ENCODE data around the gene GPR161. TPM values are rescaled to one million over a fixed set of nuclear protein-coding genes. Genes with fewer than 3 reads are reported as not detected.
"Not testable (repeated sequence)": the region's sequence is repeated elsewhere in the genome, so short reads cannot be mapped to it uniquely, and the experiment has no call there.

The GPR161 gene
- total RNA-seq, 1 donor from 2014 or later: 16.3 TPM

GRCh38 chr1:168079761-168080160 lies 57.0 kb downstream of the GPR161 start:
- no peak for TF ChIP-seq CTCF (IDR thresholded peaks at IDR 0.05)
- H3K27ac ChIP-seq: peak overlapping the region; percentile 44 to 75
- H3K4me1 ChIP-seq: peaks cover 0 to 16% of the 10 kb centered on the region in 2 donors
- no peak overlapping the region for H3K4me3 ChIP-seq
- no peaks in the 10 kb centered on the region for H3K27me3 ChIP-seq
- intact Hi-C loops (cut with DNase I): loop anchor here (5.0 to 10.0 kb wide), 2 partner anchors 145 to 357 kb away; partner anchors contain the start of genes DCAF6, MPC2 and MPZL1
- H3K9me3 ChIP-seq: no peaks in the 10 kb centered on the region
- H3K36me3 ChIP-seq: peaks cover 13 to 31% of the 10 kb centered on the region in 2 donors
- no peak for DNase-seq (ENCODE audit: low spot score in 2 of 2)

GRCh38 chr1:168069384-168069783 lies 67.3 kb downstream of the GPR161 start:
- no peak overlapping the region for H3K4me3 ChIP-seq
- no peaks in the 10 kb centered on the region for H3K27me3 ChIP-seq
- no peaks in the 10 kb centered on the region for H3K9me3 ChIP-seq
- peaks cover 33 to 70% of the 10 kb centered on the region in 2 donors for H3K36me3 ChIP-seq
- H3K27ac ChIP-seq: no peak overlapping the region
- DNase-seq (ENCODE audit: low spot score in 2 of 2): no peak
- no peak for TF ChIP-seq CTCF (IDR thresholded peaks at IDR 0.05)
- intact Hi-C loops (cut with DNase I): no loop called here
- H3K4me1 ChIP-seq: no peaks in the 10 kb centered on the region

GRCh38 chr1:168065506-168065905 lies 71.2 kb downstream of the GPR161 start:
- Histone ChIP-seq H3K27ac (no peak overlapping the region), H3K36me3 (peaks cover 22 to 46% of the 10 kb centered on the region in 2 donors), H3K9me3 (no peaks in the 10 kb centered on the region), H3K4me1 (no peaks in the 10 kb centered on the region), H3K4me3 (no peak overlapping the region), H3K27me3 (no peaks in the 10 kb centered on the region)
- no peak for DNase-seq (ENCODE audit: low spot score in 2 of 2)
- no peak for TF ChIP-seq CTCF (IDR thresholded peaks at IDR 0.05)
- intact Hi-C loops (cut with DNase I): no loop called here

GRCh38 chr1:168064216-168064615 lies 72.5 kb downstream of the GPR161 start:
- DNase-seq (ENCODE audit: low spot score in 2 of 2): no peak
- no peaks in the 10 kb centered on the region for H3K4me1 ChIP-seq
- H3K27ac ChIP-seq: no peak overlapping the region
- no peaks in the 10 kb centered on the region for H3K9me3 ChIP-seq
- H3K4me3 ChIP-seq: no peak overlapping the region
- H3K36me3 ChIP-seq: peaks cover 10 to 36% of the 10 kb centered on the region in 2 donors
- H3K27me3 ChIP-seq: no peaks in the 10 kb centered on the region
- intact Hi-C loops (cut with DNase I): no loop called here
- no peak for TF ChIP-seq CTCF (IDR thresholded peaks at IDR 0.05)

GRCh38 chr1:168057921-168058320 lies 78.8 kb downstream of the GPR161 start:
- Histone ChIP-seq H3K27ac (no peak overlapping the region), H3K27me3 (no peaks in the 10 kb centered on the region), H3K36me3 (no peaks in the 10 kb centered on the region), H3K4me1 (peaks cover 0 to 7% of the 10 kb centered on the region in 2 donors), H3K4me3 (no peak overlapping the region), H3K9me3 (no peaks in the 10 kb centered on the region)
- intact Hi-C loops (cut with DNase I): no loop called here
- no peak for DNase-seq (ENCODE audit: low spot score in 2 of 2)
- no peak for TF ChIP-seq CTCF (IDR thresholded peaks at IDR 0.05)

- Histone ChIP-seq H3K36me3 (no peaks in the 10 kb centered on the region), H3K27ac (no peak overlapping the region), H3K4me1 (peaks cover 0 to 7% of the 10 kb centered on the region in 2 donors), H3K9me3 (no peaks in the 10 kb centered on the region), H3K27me3 (no peaks in the 10 kb centered on the region), H3K4me3 (no peak overlapping the region)
- no peak for DNase-seq (ENCODE audit: low spot score in 2 of 2)
- TF ChIP-seq CTCF (IDR thresholded peaks at IDR 0.05): no peak
- intact Hi-C loops (cut with DNase I): no loop called here
These were observed 79.4 kb downstream of the GPR161 start for GRCh38 chr1:168057355-168057754.

GRCh38 chr1:168056152-168056551 lies 80.6 kb downstream of the GPR161 start:
- H3K9me3 ChIP-seq; H3K4me3 ChIP-seq; H3K36me3 ChIP-seq; intact Hi-C loops (cut with DNase I); H3K27ac ChIP-seq; DNase-seq (ENCODE audit: low spot score in 2 of 2); H3K4me1 ChIP-seq; H3K27me3 ChIP-seq: not testable (repeated sequence)
